ENCODE measurements around the gene CLTRN. TPM values are rescaled to one million over a fixed set of nuclear protein-coding genes. Genes with fewer than 3 reads are reported as not detected.

CLTRN gene
- total and polyA plus RNA-seq, 7 donors, result not detected

- Histone ChIP-seq H3K36me3 (ENCODE audit: insufficient read depth in 1 of 2, low read depth in 1 of 2) (no peaks in the 10 kb centered on the region), H3K4me1 (no peaks in the 10 kb centered on the region), H3K27ac (no peak overlapping the region), H3K27me3 (ENCODE audit: insufficient read depth in 3 of 3, low read length in 2 of 3) (peaks cover 0 to 31% (median 0%) of the 10 kb centered on the region in 3 donors), H3K9me3 (no peaks in the 10 kb centered on the region), H3K4me3 (no peak overlapping the region)
- WGBS, 3 donors, result 60 to 81% (median 73%) methylated on average over 4 of the region's 4 CpGs
- ATAC-seq (no peak), DNase-seq (no peak)
- no peak for TF ChIP-seq CTCF (IDR thresholded peaks at IDR 0.05)
- intact Hi-C loops (cut with DNase I), result no loop called here
Observed at GRCh38 chrX:15599461-15599860, 65.1 kb downstream of the CLTRN start.

GRCh38 chrX:15598026-15598425 lies 66.6 kb downstream of the CLTRN start:
- no peak overlapping the region for H3K4me3 ChIP-seq
- no peak for ATAC-seq

DNA sequence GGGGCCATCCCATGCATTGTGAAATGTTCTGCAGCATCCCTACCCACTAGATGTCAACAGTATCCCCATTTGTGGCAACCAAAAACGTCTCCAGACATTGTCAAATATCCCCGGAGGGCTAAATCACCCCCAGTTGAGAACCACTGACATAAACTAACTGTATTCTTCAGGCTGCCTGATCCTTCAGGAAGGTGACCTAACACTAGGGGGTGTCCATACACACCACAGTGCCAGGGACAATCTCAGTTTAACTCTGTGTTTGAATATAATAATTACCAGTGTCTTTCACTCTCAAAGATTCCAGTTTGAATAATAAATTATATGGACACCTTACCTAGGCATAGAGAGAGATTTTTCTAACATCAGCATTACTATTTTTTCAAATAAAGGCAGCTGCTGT lies 70.2 kb downstream of the CLTRN start:
- peak; percentile 13 for TF ChIP-seq CTCF (IDR thresholded peaks at IDR 0.05)

More at GRCh38 chrX:15598026-15598425, 66.6 kb downstream of the CLTRN start:
- peaks cover 0 to 33% (median 0%) of the 10 kb centered on the region in 3 donors for H3K27me3 ChIP-seq (ENCODE audit: insufficient read depth in 3 of 3, low read length in 2 of 3)
- intact Hi-C loops (cut with DNase I), result no loop called here
- no peak overlapping the region for H3K27ac ChIP-seq
- TF ChIP-seq CTCF (IDR thresholded peaks at IDR 0.05), result no peak
- no peak for DNase-seq
- H3K36me3 ChIP-seq (ENCODE audit: insufficient read depth in 1 of 2, low read depth in 1 of 2), result no peaks in the 10 kb centered on the region
- H3K4me1 ChIP-seq, result no peaks in the 10 kb centered on the region
- no peaks in the 10 kb centered on the region for H3K9me3 ChIP-seq
- WGBS, 3 donors, result 60 to 80% (median 76%) methylated on average over 3 of the region's 3 CpGs

GRCh38 chrX:15579778-15580747 lies 84.5 kb downstream of the CLTRN start:
- Histone ChIP-seq H3K27me3 (ENCODE audit: insufficient read depth in 3 of 3, low read length in 2 of 3) (peaks cover 0 to 7% (median 0%) of the 10 kb centered on the region in 3 donors), H3K9me3 (no peaks in the 10 kb centered on the region), H3K4me3 (no peak overlapping the region), H3K36me3 (ENCODE audit: insufficient read depth in 1 of 2, low read depth in 1 of 2) (no peaks in the 10 kb centered on the region), H3K4me1 (no peaks in the 10 kb centered on the region), H3K27ac (no peak overlapping the region)
- TF ChIP-seq CTCF (IDR thresholded peaks at IDR 0.05), result no peak
- DNase-seq (no peak), ATAC-seq (no peak)
- intact Hi-C loops (cut with DNase I), result no loop called here
- 38 to 51% (median 50%) methylated on average over 5 of the region's 5 CpGs for WGBS, 3 donors

More for the DNA sequence above, 70.2 kb downstream of the CLTRN start:
- H3K4me1 ChIP-seq, result no peaks in the 10 kb centered on the region
- H3K4me3 ChIP-seq, result no peak overlapping the region
- intact Hi-C loops (cut with DNase I), result no loop called here
- H3K9me3 ChIP-seq, result no peaks in the 10 kb centered on the region
- H3K27me3 ChIP-seq (ENCODE audit: insufficient read depth in 3 of 3, low read length in 2 of 3), result peaks cover 0 to 34% (median 0%) of the 10 kb centered on the region in 3 donors
- H3K36me3 ChIP-seq (ENCODE audit: insufficient read depth in 1 of 2, low read depth in 1 of 2), result no peaks in the 10 kb centered on the region
- WGBS, 3 donors, result 45 to 67% (median 53%) methylated on average over 2 of the region's 2 CpGs
- no peak for ATAC-seq
- no peak for DNase-seq
- H3K27ac ChIP-seq, result no peak overlapping the region

Other genes starting within 250 kb of the CLTRN start
- 10 to 100 TPM in 2 of 4 donors, 1 to 10 TPM in 2; 9.6 to 14.9 (median 12.3) TPM for gene PIR, start 171.5 kb downstream of the CLTRN start, total RNA-seq
- gene PIR, start 171.5 kb downstream of the CLTRN start, polyA plus RNA-seq, result 10 to 100 TPM; 11.0 to 25.1 (median 14.3) TPM
- 1 to 10 TPM in 1 of 4 donors, under 1 TPM in 3; 0.47 to 1.2 (median 0.65) TPM for gene BMX, start 164.0 kb downstream of the CLTRN start, total RNA-seq
- under 1 TPM; 0.39 to 0.91 (median 0.56) TPM for gene BMX, start 164.0 kb downstream of the CLTRN start, polyA plus RNA-seq
- under 1 TPM; 0.19 to 0.74 (median 0.42) TPM for gene ACE2, start 63.8 kb downstream of the CLTRN start, total RNA-seq
- gene ACE2, start 63.8 kb downstream of the CLTRN start, polyA plus RNA-seq, result 10 to 100 TPM in 1 of 3 donors, 1 to 10 TPM in 1, under 1 TPM in 1; 0.42 to 13.5 (median 1.1) TPM
- gene CA5B, start 73.5 kb upstream of the CLTRN start, total RNA-seq, result 1 to 10 TPM in 3 of 4 donors, under 1 TPM in 1; 0.91 to 2.7 (median 1.5) TPM
- gene CA5B, start 73.5 kb upstream of the CLTRN start, polyA plus RNA-seq, result under 1 TPM; 0.25 to 0.60 (median 0.57) TPM
- gene ZRSR2, start 125.7 kb upstream of the CLTRN start, total RNA-seq, result 10 to 100 TPM in 1 of 4 donors, 1 to 10 TPM in 3; 7.4 to 12.7 (median 8.9) TPM
- 10 to 100 TPM; 10.7 to 22.2 (median 15.5) TPM for gene ZRSR2, start 125.7 kb upstream of the CLTRN start, polyA plus RNA-seq
- gene AP1S2, start 190.0 kb upstream of the CLTRN start, total RNA-seq, result 100 to 1,000 TPM in 2 of 4 donors, 10 to 100 TPM in 2; 80.4 to 162 (median 120) TPM
- gene AP1S2, start 190.0 kb upstream of the CLTRN start, polyA plus RNA-seq, result 100 to 1,000 TPM in 2 of 3 donors, 10 to 100 TPM in 1; 80.0 to 133 (median 116) TPM

Data from psoas muscle (tissue), 8 donors.